HepG2 (cell line): ENCODE measurements around the gene STPG2. TPM values are rescaled to one million over a fixed set of nuclear protein-coding genes. Genes with fewer than 3 reads are reported as not detected.

ENCODE experiments used
- ATAC-seq: fragments of 200-7000 bp; cut with Tn5 transposase; 3 replicates; pipeline ENCODE4 v1.9.1; 2020; ENCODE audit warnings: mild to moderate bottlenecking, moderate library complexity
- BruUV-seq: library from RNA; stranded (reverse); fragments of 400-500 nt; replicated peaks from 2 replicates; lab custom pipeline; 2021; lab: Mats Ljungman, UMichigan
- CTCF ChIA-PET: fragments of 300-600 bp; formaldehyde crosslinking; extraction: SDS; loops from one replicate; lab custom pipeline; 2021; ENCODE audit warnings: low total read pairs, inconsistent platforms, low intra/inter-chr PET ratio; lab: Yijun Ruan, JAX
- POLR2A ChIA-PET: fragments of 350-600 bp; sonication (Branson Sonifier 250); formaldehyde crosslinking; loops from one replicate; lab custom pipeline; 2020; ENCODE audit warnings: antibody characterized with exemption, inconsistent platforms; lab: Yijun Ruan, JAX
- DNase-seq: peaks from one replicate; pipeline ENCODE4 v3.0.0-alpha.2; 2015; ENCODE audit warnings: low spot score
- FAIRE-seq: peaks from 3 replicates; lab custom pipeline; 2011; peaks lifted over from hg19 to GRCh38; lab: Jason Lieb, UNC
- H2AFZ ChIP-seq: one replicate; pipeline ENCODE4 v1.6.1; 2011; ENCODE audit warnings: low read length, inconsistent platforms
- H3K27ac ChIP-seq: fragments of 300-600 bp; 3 replicates; pipeline ENCODE4 v1.8.0; 2011; ENCODE audit warnings: mixed run types, mild to moderate bottlenecking, mixed read lengths, low read length, inconsistent platforms; ENCODE audit not compliant: insufficient read depth; ENCODE audit errors: extremely low read length
- H3K27me3 ChIP-seq, 2 experiments: fragments of 200-600 bp in 1 of 2; 2 replicates in 1 of 2; 3 replicates in 1 of 2; pipeline versions ENCODE4 v1.6.0 to v1.8.0; 2011; ENCODE audit warnings: low read length in 2 of 2, mild to moderate bottlenecking in 2 of 2, moderate library complexity in 2 of 2, inconsistent platforms in 1 of 2; ENCODE audit not compliant: insufficient read depth in 2 of 2, control insufficient read depth in 1 of 2
- H3K36me3 ChIP-seq, 2 experiments: fragments of 200-600 bp in 1 of 2; replicated peaks in 1 of 2; 2 replicates in 1 of 2; 3 replicates in 1 of 2; pipeline versions ENCODE4 v1.5.1 to v1.8.0; 2011; ENCODE audit warnings: low read length in 2 of 2, inconsistent platforms in 1 of 2; ENCODE audit not compliant: insufficient read depth in 2 of 2, control insufficient read depth in 1 of 2
- H3K4me1 ChIP-seq: 2 replicates; pipeline ENCODE4 v1.5.1; 2012; ENCODE audit warnings: low read length, inconsistent platforms; ENCODE audit not compliant: insufficient read depth
- H3K4me2 ChIP-seq: 2 replicates; pipeline ENCODE4 v1.6.0; 2011; ENCODE audit warnings: low read depth, low read length, inconsistent platforms
- H3K4me3 ChIP-seq, 3 experiments: fragments of 200-600 bp in 1 of 3; sonication (generic), shearing (Covaris generic) in 1 of 3; replicated peaks in 1 of 3; 2 replicates each; pipeline ENCODE4 v1.5.1; 2011 to 2016; ENCODE audit warnings: low read length in 3 of 3, inconsistent platforms in 2 of 3, low read depth in 2 of 3, mild to moderate bottlenecking in 2 of 3, control low read depth in 1 of 3, mixed read lengths in 1 of 3; ENCODE audit not compliant: insufficient read depth in 1 of 3
- H3K79me2 ChIP-seq: one replicate; pipeline ENCODE4 v1.6.1; 2011; ENCODE audit warnings: low read length, inconsistent platforms; ENCODE audit not compliant: insufficient read depth
- H3K9ac ChIP-seq: 2 replicates; pipeline ENCODE4 v1.6.0; 2011; ENCODE audit warnings: mild to moderate bottlenecking, low read depth, low read length, inconsistent platforms; ENCODE audit not compliant: insufficient read depth
- H3K9me3 ChIP-seq: 2 replicates; pipeline ENCODE4 v1.5.1; 2012; ENCODE audit warnings: mild to moderate bottlenecking, low read length
- H4K20me1 ChIP-seq: 2 replicates; pipeline ENCODE4 v1.6.0; 2011; ENCODE audit warnings: inconsistent platforms, mild to moderate bottlenecking, low read length, moderate library complexity; ENCODE audit not compliant: insufficient read depth
- CEBPG ChIP-seq: IDR thresholded peaks from 2 replicates; pipeline ENCODE4 v1.6.1; 2016
- CREBL2 ChIP-seq: sonication (generic); formaldehyde crosslinking; IDR thresholded peaks from 2 replicates; pipeline ENCODE4 v1.8.1; 2023; ENCODE audit warnings: missing genetic modification reagents, mild to moderate bottlenecking, borderline replicate concordance
- ZBTB2 ChIP-seq: sonication (generic); formaldehyde crosslinking; IDR thresholded peaks from 2 replicates; pipeline ENCODE4 v1.8.0; 2022; ENCODE audit warnings: low read depth, missing genetic modification reagents
- ZNF883 ChIP-seq: sonication (generic); formaldehyde crosslinking; IDR thresholded peaks from 2 replicates; pipeline ENCODE4 v1.5.1; 2020; ENCODE audit warnings: mild to moderate bottlenecking, missing genetic modification reagents; ENCODE audit errors: not compliant biosample characterization
- WGBS: methylation state at CpG from one replicate; pipeline ENCODE4 v1.1.6; 2017; ENCODE audit warnings: low lambda C conversion rate; 5-methylcytosine and 5-hydroxymethylcytosine counted together
- in situ Hi-C: cut with HindIII; loops from 2 replicates; pipeline ENCODE4 v1.10.0; 2017; ENCODE audit warnings: low pct_unique_long_range_greater_than_20kb; ENCODE audit not compliant: extremely low pct_ligation_motif_present
- intact Hi-C: fragments of 100-400 bp; cut with micrococcal nuclease; formaldehyde crosslinking; loops from one replicate; pipeline ENCODE4 v1.10.0; 2022; ENCODE audit not compliant: unreplicated experiment
- polyA plus RNA-seq, 8 experiments: library from polyadenylated mRNA; depleted of rRNA in 3 of 8; stranded (reverse) in 7 of 8; unstranded in 1 of 8; fragments of >200 nt; fragmentation: Illumina TruSeq in 4 of 8; extraction: Trizol in 4 of 8; gene quantifications; 2 replicates each; pipeline versions ENCODE4 v1.2.1 to v1.2.3, GENCODE V29; 2011 to 2016; ENCODE audit warnings: low read depth in 4 of 8, missing spikeins in 1 of 8, mixed read lengths in 1 of 8; ENCODE audit not compliant: insufficient read depth in 1 of 8
- total RNA-seq, 5 experiments: library from RNA; depleted of rRNA; stranded (reverse); fragments of >200 nt; fragmentation: Illumina TruSeq; extraction: Trizol; gene quantifications; 2 replicates each; pipeline ENCODE4 v1.2.3, GENCODE V29; 2016; ENCODE audit warnings: low read depth in 1 of 5
- TF ChIP-seq, protein P1 (sequence below): sonication (generic); formaldehyde crosslinking; IDR thresholded peaks from 2 replicates; pipeline ENCODE4 v1.4.0; 2020; ENCODE audit warnings: low read depth, missing genetic modification reagents

The STPG2 gene
- total and polyA plus RNA-seq, 2 of the 13 experiments (the other 11 are each of a cell fraction or from before 2014, with no cell fraction given) = 0.07 TPM; not detected in 1

DNA sequence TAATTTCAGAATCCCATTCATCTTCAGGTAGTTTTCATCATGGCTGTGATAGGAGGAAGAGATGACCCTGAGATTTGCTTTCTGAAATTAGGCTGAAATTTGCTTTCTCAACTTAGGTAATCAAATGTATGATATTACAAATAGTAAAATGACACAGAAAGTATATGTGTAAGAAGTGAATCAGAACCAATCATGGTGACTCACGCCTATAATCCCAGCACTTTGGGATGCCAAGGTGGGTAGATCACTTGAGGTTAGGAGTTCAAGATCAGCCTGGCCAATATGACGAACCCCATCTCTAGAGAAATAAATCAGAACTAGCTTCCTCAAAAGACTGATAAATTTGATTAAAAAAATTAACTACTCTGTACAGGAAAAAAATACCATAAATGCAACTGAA, 555.4 kb downstream of the STPG2 start:
- Histone ChIP-seq H3K36me3 (no peaks in the 10 kb centered on the region), H3K79me2 (no peaks in the 10 kb centered on the region), H3K4me2 (no peak overlapping the region), H3K27ac (no peak overlapping the region), H3K4me1 (no peaks in the 10 kb centered on the region), H4K20me1 (no peaks in the 10 kb centered on the region), H3K9ac (no peak overlapping the region), H2AFZ (no peak overlapping the region), H3K4me3 (no peak overlapping the region), H3K9me3 (peaks cover 11% of the 10 kb centered on the region), H3K27me3 (no peaks in the 10 kb centered on the region)
- CTCF ChIA-PET = no interaction called here
- 0% methylated on average over 2 of the region's 2 CpGs for WGBS
- no peak for FAIRE-seq
- TF ChIP-seq ZNF883 (CRISPR knock-in tag) = no peak
- TF ChIP-seq, protein P1, sequence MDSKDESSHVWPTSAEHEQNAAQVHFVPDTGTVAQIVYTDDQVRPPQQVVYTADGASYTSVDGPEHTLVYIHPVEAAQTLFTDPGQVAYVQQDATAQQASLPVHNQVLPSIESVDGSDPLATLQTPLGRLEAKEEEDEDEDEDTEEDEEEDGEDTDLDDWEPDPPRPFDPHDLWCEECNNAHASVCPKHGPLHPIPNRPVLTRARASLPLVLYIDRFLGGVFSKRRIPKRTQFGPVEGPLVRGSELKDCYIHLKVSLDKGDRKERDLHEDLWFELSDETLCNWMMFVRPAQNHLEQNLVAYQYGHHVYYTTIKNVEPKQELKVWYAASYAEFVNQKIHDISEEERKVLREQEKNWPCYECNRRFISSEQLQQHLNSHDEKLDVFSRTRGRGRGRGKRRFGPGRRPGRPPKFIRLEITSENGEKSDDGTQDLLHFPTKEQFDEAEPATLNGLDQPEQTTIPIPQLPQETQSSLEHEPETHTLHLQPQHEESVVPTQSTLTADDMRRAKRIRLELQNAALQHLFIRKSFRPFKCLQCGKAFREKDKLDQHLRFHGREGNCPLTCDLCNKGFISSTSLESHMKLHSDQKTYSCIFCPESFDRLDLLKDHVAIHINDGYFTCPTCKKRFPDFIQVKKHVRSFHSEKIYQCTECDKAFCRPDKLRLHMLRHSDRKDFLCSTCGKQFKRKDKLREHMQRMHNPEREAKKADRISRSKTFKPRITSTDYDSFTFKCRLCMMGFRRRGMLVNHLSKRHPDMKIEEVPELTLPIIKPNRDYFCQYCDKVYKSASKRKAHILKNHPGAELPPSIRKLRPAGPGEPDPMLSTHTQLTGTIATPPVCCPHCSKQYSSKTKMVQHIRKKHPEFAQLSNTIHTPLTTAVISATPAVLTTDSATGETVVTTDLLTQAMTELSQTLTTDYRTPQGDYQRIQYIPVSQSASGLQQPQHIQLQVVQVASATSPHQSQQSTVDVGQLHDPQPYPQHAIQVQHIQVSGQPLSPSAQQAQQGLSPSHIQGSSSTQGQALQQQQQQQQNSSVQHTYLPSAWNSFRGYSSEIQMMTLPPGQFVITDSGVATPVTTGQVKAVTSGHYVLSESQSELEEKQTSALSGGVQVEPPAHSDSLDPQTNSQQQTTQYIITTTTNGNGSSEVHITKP (CRISPR knock-in tag) = no peak
- TF ChIP-seq ZBTB2 (CRISPR knock-in tag) = no peak
- no peak for TF ChIP-seq CREBL2
- no peak for TF ChIP-seq CEBPG (CRISPR knock-in tag)
- in situ Hi-C loops = no loop called here
- BruUV-seq = no TSS peak
- no peak for DNase-seq
- intact Hi-C loops = no loop called here
- POLR2A ChIA-PET = no interaction called here
- ATAC-seq = no peak
